WTC11 (cell line): ENCODE results near the gene TMEM165.

Source experiments
- FOXJ3 ChIP-seq: sonication (generic); formaldehyde crosslinking; IDR thresholded peaks from 2 replicates; pipeline ENCODE4 v1.9.0; 2021; ENCODE audit warnings: missing genetic modification reagents, mild to moderate bottlenecking, borderline replicate concordance
- FOXK1 ChIP-seq: sonication (generic); formaldehyde crosslinking; IDR thresholded peaks from 2 replicates; pipeline ENCODE4 v1.8.0; 2022; ENCODE audit warnings: mild to moderate bottlenecking, moderate library complexity, missing genetic modification reagents
- RELA ChIP-seq: sonication (generic); formaldehyde crosslinking; IDR thresholded peaks from 2 replicates; pipeline ENCODE4 v1.8.1; 2022; ENCODE audit warnings: missing genetic modification reagents, mild to moderate bottlenecking, borderline replicate concordance
- TEAD4 ChIP-seq: sonication (generic); formaldehyde crosslinking; IDR thresholded peaks from 2 replicates; pipeline ENCODE4 v1.8.0; 2022; ENCODE audit warnings: mild to moderate bottlenecking, missing genetic modification reagents
- ZNF416 ChIP-seq: fragments of 250-450 bp; sonication (Bioruptor Pico); IDR thresholded peaks from 2 replicates; pipeline ENCODE4 v1.9.0; 2021; ENCODE audit warnings: mild to moderate bottlenecking, inconsistent platforms
- TF ChIP-seq, protein P1 (sequence below): fragments of 200-600 bp; IDR thresholded peaks from 2 replicates; pipeline ENCODE4 v1.8.0; 2022; ENCODE audit warnings: antibody characterized with exemption
- TF ChIP-seq, protein P2 (sequence below): sonication (generic); formaldehyde crosslinking; conservative IDR thresholded peaks from 2 replicates; pipeline ENCODE4 v1.8.1; 2022; ENCODE audit warnings: mild to moderate bottlenecking, missing genetic modification reagents
- TF ChIP-seq, protein P3 (sequence below): sonication (generic); formaldehyde crosslinking; IDR thresholded peaks from 2 replicates; pipeline ENCODE4 v1.8.1; 2022; ENCODE audit warnings: low read depth, missing genetic modification reagents, borderline replicate concordance
- TF ChIP-seq, protein P4 (sequence below): sonication (generic); formaldehyde crosslinking; IDR thresholded peaks from 2 replicates; pipeline ENCODE4 v1.8.1; 2022; ENCODE audit warnings: mild to moderate bottlenecking, moderate library complexity, missing genetic modification reagents
- TF ChIP-seq, protein P5 (sequence below): sonication (generic); formaldehyde crosslinking; IDR thresholded peaks from 2 replicates; pipeline ENCODE4 v1.8.0; 2023; ENCODE audit warnings: missing genetic modification reagents
- TF ChIP-seq, protein P6 (sequence below): sonication (generic); formaldehyde crosslinking; IDR thresholded peaks from 2 replicates; pipeline ENCODE4 v1.8.0; 2022; ENCODE audit warnings: missing genetic modification reagents

DNA sequence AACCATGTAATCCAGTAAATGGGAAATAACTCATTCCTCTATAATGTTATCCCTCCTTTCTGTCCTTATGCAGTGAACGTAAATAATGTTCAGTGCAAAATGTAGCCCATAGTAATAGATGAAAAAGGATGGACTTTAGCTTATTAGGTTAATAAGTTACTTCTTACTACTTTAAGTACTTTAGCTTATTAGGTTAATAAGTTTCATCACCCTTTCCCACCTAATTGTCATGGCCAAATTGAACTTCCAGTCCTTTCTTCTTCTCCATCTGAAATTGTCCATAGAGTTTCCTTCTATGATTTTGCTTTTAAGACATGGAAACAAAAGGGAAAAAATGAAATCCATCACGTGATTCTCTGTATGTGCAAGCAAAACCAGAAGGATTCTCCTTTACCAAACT lies 15.2 kb upstream of the TMEM165 start:
- TF ChIP-seq, protein P1, sequence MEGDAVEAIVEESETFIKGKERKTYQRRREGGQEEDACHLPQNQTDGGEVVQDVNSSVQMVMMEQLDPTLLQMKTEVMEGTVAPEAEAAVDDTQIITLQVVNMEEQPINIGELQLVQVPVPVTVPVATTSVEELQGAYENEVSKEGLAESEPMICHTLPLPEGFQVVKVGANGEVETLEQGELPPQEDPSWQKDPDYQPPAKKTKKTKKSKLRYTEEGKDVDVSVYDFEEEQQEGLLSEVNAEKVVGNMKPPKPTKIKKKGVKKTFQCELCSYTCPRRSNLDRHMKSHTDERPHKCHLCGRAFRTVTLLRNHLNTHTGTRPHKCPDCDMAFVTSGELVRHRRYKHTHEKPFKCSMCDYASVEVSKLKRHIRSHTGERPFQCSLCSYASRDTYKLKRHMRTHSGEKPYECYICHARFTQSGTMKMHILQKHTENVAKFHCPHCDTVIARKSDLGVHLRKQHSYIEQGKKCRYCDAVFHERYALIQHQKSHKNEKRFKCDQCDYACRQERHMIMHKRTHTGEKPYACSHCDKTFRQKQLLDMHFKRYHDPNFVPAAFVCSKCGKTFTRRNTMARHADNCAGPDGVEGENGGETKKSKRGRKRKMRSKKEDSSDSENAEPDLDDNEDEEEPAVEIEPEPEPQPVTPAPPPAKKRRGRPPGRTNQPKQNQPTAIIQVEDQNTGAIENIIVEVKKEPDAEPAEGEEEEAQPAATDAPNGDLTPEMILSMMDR = no peak
- TF ChIP-seq ZNF416 (CRISPR knock-in tag) (no peak), RELA (no peak), FOXJ3 (CRISPR knock-in tag) (no peak), FOXK1 (CRISPR knock-in tag) (no peak), TEAD4 (no peak)
- TF ChIP-seq, protein P2, sequence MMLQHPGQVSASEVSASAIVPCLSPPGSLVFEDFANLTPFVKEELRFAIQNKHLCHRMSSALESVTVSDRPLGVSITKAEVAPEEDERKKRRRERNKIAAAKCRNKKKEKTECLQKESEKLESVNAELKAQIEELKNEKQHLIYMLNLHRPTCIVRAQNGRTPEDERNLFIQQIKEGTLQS (CRISPR knock-in tag) = no peak
- TF ChIP-seq, protein P3, sequence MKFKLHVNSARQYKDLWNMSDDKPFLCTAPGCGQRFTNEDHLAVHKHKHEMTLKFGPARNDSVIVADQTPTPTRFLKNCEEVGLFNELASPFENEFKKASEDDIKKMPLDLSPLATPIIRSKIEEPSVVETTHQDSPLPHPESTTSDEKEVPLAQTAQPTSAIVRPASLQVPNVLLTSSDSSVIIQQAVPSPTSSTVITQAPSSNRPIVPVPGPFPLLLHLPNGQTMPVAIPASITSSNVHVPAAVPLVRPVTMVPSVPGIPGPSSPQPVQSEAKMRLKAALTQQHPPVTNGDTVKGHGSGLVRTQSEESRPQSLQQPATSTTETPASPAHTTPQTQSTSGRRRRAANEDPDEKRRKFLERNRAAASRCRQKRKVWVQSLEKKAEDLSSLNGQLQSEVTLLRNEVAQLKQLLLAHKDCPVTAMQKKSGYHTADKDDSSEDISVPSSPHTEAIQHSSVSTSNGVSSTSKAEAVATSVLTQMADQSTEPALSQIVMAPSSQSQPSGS = no peak
- TF ChIP-seq, protein P4, sequence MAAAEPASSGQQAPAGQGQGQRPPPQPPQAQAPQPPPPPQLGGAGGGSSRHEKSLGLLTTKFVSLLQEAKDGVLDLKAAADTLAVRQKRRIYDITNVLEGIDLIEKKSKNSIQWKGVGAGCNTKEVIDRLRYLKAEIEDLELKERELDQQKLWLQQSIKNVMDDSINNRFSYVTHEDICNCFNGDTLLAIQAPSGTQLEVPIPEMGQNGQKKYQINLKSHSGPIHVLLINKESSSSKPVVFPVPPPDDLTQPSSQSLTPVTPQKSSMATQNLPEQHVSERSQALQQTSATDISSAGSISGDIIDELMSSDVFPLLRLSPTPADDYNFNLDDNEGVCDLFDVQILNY (CRISPR knock-in tag) = no peak
- TF ChIP-seq, protein P5, sequence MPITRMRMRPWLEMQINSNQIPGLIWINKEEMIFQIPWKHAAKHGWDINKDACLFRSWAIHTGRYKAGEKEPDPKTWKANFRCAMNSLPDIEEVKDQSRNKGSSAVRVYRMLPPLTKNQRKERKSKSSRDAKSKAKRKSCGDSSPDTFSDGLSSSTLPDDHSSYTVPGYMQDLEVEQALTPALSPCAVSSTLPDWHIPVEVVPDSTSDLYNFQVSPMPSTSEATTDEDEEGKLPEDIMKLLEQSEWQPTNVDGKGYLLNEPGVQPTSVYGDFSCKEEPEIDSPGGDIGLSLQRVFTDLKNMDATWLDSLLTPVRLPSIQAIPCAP (CRISPR knock-in tag) = no peak
- TF ChIP-seq, protein P6, sequence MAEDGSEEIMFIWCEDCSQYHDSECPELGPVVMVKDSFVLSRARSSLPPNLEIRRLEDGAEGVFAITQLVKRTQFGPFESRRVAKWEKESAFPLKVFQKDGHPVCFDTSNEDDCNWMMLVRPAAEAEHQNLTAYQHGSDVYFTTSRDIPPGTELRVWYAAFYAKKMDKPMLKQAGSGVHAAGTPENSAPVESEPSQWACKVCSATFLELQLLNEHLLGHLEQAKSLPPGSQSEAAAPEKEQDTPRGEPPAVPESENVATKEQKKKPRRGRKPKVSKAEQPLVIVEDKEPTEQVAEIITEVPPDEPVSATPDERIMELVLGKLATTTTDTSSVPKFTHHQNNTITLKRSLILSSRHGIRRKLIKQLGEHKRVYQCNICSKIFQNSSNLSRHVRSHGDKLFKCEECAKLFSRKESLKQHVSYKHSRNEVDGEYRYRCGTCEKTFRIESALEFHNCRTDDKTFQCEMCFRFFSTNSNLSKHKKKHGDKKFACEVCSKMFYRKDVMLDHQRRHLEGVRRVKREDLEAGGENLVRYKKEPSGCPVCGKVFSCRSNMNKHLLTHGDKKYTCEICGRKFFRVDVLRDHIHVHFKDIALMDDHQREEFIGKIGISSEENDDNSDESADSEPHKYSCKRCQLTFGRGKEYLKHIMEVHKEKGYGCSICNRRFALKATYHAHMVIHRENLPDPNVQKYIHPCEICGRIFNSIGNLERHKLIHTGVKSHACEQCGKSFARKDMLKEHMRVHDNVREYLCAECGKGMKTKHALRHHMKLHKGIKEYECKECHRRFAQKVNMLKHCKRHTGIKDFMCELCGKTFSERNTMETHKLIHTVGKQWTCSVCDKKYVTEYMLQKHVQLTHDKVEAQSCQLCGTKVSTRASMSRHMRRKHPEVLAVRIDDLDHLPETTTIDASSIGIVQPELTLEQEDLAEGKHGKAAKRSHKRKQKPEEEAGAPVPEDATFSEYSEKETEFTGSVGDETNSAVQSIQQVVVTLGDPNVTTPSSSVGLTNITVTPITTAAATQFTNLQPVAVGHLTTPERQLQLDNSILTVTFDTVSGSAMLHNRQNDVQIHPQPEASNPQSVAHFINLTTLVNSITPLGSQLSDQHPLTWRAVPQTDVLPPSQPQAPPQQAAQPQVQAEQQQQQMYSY (CRISPR knock-in tag) = no peak
